ENCODE measurements around the gene LTC4S.

The LTC4S gene

GRCh38 chr5:179796877-179797608 is 3.3 kb downstream of the LTC4S start:
- no peak for DNase-seq

GRCh38 chr5:179797741-179798140 is 4.0 kb downstream of the LTC4S start:
- DNase-seq = no peak

DNA sequence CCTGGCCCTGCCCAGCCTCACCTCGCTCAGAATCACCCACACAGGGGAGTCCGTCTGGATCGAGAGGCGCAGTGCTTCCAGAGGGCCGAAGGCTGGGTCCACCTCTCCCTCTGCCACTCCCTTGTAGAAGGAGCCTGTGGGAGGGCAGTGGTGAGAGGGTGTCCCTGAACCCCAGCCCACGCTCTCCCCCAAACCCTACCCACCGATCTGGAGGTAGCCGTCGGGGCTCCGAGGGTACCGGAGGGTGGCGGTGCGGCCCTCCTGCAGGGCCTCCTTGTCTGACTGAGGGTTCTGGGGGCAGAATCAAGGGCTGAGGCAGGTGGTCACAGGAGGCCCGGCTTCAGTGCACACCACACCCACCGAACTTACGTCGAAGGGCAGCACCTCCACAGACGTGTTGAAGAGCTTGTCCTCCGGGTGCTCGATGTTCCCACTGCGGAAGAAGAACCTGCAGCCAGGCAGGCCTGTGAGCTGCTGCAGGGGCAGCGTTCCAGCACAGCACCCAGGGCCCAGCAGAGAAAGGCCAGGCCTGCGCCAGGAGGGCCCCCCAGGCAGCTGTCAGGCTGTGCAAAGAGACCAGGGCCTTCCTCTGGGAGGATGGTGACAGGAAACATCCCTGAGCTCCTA is 4.5 kb downstream of the LTC4S start:
- DNase-seq = no peak

DNA sequence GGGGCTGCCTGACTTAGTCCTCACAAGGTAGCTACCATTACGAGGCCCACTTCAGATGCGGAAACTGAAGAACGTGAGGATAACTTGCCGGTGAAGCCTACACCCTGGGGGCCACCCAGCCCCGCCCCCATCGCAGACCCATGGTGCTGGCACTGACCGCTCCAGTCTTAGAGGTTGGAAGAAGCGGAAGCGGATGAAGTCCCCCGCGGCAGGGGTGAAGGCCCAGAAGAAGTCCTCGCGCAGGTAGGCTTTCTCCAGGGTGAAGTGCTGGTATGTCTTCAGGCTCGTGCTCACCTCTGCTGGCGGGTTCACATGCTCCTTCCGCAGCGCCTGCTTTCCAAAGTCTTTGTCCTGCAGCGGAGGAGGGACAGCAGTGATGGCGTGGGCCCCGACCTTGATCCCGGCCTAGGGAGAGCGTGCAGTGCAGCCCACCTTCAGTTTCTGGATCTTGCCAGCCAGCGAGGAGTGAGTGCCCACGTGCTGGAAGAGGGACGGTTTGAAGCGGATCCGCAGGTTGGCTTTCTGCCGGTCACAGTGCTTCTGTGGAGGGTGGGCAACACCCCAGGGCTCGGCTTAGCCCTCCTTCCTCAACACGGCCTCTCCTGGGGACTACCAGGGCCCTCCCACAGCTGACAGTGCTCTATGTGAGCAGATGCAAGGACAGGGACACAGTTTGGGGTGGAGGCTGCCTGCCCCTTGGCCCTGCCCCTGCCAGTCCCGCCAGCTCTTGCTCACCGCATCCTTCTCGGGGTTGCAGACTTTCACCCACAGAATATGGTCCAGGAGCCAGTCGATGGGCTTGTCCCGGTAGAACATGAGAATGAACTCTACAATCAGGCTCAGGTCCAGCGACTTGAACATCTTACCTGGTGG is 5.2 kb downstream of the LTC4S start:
- DNase-seq = no peak

DNA sequence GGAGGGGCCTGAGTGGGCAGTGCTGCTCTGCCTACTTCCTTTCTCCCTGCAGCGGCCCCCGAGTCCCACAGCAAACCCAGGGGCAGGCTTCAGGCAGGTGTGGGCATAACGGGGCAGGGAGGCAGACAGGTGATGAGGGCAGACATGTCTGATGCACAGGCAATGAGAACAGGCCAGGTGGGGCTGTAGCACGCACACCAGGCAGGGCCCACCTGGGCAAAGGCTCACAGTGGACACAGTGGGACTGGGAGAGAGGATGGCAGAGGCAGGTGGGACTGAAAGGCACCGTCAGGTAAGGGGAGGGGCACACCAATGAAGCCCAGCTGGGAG is 5.8 kb downstream of the LTC4S start:
- DNase-seq = no peak

DNA sequence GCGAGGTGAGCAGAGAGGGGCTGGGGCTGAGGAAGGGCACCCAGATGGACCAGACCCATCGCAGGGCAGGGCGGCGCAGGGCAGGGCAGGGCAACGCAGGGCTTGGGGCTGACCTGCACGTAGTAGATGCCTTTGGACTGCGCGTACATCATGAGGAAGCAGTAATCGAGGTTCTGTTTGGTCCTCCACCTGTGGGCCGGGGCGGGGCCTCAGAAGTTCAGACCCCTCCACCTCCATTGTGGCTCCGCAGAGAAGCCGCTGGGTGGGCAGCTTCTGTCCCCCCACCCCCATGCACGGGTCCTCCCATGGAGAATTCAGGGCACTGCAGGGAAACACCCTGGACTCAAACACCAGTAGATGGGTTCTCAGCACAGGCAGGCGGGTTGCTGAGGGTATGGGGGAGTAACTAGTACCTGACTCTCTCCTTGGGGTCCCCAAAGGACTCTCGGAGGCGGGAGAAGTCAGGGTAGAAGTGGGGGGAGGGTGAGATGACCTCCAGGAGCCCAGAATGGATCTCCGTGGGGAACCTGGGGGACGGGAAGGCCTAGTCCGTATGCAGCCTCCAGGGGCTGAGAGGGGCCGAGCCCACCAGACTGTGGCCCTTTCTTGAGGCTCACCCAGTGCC is 6.4 kb downstream of the LTC4S start:
- DNase-seq = no peak

- no peak for DNase-seq
These were observed 7.0 kb downstream of the LTC4S start for GRCh38 chr5:179800696-179801201.

GRCh38 chr5:179801304-179802206 is 7.8 kb downstream of the LTC4S start:
- no peak for DNase-seq

DNA sequence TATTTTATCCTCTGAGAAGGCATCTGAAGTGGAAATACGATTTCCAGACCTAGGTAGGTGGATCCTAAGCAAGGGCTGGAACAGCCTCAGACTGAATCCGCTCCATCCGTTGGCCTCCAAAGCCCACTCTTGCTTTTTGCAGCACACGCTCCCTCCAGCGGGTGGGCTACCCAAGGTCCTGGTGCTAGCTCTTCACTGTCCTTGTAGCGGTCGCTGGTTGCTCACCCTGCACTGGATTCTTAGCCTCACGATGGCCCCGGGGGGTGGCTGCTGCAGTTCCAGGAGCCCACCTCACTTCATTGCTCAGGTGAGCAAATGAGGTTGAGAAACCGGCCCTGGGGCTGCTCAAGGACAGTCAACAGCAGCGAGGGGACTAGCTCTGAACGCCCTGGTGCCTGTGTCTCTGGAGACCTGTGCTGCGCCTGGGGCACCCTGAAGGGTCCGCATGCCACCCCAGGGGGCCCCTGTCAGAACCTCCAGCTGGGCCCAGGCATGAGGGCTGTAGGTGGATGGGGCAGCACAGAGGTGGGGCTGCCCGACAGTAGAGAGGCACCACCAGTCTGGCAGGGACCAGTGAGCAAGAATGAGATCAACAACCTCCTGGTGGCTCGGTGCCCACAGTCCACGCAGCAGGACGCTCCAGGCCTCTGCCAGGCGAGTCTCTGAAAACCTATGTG is 8.6 kb downstream of the LTC4S start:
- peak; percentile 44 for DNase-seq

DNA sequence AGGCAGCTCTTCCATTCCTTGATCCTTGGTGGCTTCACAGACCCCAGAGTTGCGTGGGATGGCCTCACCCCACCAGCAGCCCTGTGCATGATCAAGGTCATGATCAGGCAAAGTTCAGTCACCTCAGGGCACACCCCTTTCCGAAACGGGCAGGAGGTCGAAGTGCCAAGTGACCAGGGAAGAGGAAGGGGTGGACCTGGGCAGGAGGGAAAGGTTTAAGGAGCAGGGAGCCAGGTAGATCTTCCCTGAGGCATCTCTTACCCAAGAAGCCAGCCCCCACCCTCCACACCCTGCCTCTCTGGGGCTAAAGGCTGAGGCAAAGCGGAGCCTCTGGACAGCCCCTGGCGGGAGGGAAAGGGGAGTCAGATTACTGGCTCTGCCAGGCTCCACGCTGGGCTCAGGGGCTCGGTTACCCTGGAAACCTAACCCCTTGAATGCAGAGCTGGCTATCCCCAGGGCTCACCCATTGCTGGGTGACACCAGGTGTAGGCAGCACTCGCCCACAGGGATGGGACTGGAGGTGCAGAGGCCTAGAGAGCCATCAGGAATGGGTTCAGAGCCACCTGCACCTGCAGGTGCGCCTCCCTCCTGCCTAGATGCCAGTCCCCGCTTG is 9.3 kb downstream of the LTC4S start:
- peak; percentile 92 for DNase-seq

DNA sequence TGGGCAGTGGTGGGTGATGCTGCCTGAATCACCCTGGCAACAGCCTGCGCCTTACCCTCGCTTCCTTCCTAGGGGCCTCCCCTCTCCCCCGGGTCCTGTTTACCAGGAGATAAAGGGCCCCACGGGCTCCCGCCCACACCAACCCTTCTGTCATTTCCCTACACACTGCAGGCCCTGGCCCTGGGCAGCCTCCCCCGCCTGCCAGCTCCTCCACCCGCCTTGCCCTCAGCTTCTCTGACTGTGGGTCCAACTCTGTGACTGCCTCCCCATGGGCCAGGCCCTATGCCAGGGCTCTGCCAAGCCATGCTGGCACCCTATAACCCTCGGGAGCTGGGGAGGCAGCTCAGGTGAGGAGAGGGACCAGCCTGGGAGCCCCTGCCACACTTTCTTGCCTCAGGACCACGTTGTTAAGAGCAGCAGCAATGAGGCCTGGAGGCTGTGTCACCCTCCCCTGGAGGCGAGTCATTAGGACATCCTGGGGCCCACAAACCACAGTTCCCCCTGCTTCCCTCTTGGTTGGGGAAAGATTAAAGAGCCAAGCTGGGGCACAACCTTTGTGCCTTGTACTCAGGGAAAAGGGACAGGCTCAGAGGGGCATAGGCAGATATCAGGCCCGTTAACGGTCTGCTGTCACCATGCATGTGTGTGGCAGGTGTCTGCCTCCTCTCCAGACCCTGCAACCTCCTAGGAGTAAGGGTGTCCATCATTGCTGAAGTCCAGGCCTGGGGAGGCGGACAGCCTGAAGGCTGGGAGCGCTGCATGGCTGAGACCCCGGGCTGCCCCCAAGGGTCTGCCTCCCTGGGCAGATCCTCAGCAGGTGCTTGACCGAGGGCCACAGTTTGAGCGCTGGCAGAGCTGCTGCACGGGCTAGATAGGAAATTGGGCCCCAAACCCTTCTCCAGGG is 10.1 kb downstream of the LTC4S start:
- DNase-seq = peak; percentile 77

- DNase-seq = no peak
These were observed 10.8 kb downstream of the LTC4S start for GRCh38 chr5:179804555-179804947.

- DNase-seq = no peak
These were observed 11.3 kb downstream of the LTC4S start for GRCh38 chr5:179805070-179805528.

DNA sequence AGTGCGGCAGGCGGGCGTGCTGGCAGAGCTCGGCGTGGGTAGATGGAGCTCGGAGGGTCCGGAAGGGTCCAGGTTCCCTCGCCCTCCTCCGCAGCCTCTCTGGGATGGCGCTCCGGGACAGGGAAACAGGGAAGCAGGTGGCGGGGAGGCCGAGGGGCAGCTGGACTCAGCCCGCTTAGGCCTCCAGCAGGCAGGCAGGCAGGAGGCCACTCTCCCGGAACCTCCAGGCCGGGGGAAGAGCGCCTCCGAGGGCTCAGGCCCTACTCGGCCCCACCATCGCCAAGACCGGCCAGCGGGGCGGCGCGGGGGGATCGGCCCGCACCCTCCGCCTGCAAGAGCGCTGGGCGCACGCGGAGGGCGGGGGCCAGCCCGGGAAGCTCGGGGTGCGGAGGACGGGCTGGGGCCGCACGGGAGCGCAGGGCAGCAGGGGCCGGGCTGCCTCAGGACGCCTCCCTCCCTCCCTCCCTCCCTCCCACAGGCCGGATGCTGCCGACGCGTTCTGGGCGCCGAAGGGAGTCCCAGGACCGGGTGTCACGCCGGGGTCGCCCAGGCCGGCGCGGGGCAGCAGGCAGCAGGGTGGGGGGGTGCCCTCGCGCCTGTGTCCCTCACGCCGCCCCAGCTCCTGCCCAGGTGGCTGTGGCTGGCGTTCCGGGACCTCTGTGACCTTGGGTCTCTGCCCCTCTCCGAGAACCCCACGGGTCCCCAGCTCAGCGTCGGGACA is 11.9 kb downstream of the LTC4S start:
- no peak for DNase-seq

GRCh38 chr5:179806250-179807048 is 12.7 kb downstream of the LTC4S start, which contains the start of gene MGAT4B:
Gene MGAT4B, minus strand, starts transcription at chr5:179806866. Its CDS starts 283 bp downstream, at chr5:179806583.
- DNase-seq = peak; percentile 50

- DNase-seq = no peak
These were observed 18.5 kb downstream of the LTC4S start for GRCh38 chr5:179812135-179812825.

DNA sequence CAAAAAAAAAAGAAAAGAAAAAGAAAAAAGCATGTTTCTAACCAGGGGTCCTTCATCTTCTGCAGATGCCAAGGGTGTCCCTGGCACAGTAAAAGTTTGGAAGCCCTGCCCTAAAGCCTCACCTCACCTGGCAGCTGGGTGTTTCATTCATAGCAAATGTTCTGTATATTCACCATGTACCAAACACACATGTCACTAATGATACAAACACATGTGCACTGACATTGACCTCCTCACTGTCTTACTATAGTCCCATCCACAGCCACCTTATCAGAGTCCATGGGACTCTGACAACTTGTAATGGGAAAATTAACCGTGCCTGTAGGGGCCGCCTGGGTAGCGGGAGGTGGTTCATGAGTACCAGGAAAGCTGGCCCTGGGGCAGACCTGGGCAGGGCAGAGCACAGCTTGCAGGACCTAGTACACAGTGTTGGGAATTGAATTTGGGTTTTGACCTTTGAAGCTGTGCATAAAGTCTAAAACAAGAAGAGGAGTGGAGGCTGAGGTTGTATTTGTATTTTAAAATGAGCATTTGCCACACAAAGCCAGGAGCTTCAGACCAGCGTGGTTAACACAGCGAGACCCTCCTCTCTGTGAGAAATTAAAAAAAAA is 19.3 kb downstream of the LTC4S start:
- no peak for DNase-seq
